ENCODE measurements around the gene REPIN1. TPM values are rescaled to one million over a fixed set of nuclear protein-coding genes. Genes with fewer than 3 reads are reported as not detected.

Gene REPIN1
- total RNA-seq, 2 experiments from 2014 or later: 54.7 to 55.1 TPM

- peaks cover 10% of the 10 kb centered on the region for H3K4me1 Mint-ChIP-seq
- H3K4me3 Mint-ChIP-seq: no peak overlapping the region
- peaks cover 4% of the 10 kb centered on the region for H3K27me3 Mint-ChIP-seq
- no peaks in the 10 kb centered on the region for H3K36me3 Mint-ChIP-seq
- no peaks in the 10 kb centered on the region for H3K9me3 Mint-ChIP-seq
- H3K27ac Mint-ChIP-seq: no peak overlapping the region
- DNase-seq: no peak
Observed at GRCh38 chr7:150417239-150417638, 48.6 kb downstream of the REPIN1 start.

- peaks cover 4% of the 10 kb centered on the region for H3K27me3 Mint-ChIP-seq
- peaks cover 10% of the 10 kb centered on the region for H3K4me1 Mint-ChIP-seq
- no peak for DNase-seq
- no peaks in the 10 kb centered on the region for H3K9me3 Mint-ChIP-seq
- H3K27ac Mint-ChIP-seq: no peak overlapping the region
- no peaks in the 10 kb centered on the region for H3K36me3 Mint-ChIP-seq
- H3K4me3 Mint-ChIP-seq: no peak overlapping the region
Observed at GRCh38 chr7:150417863-150418262, 49.2 kb downstream of the REPIN1 start.

- Mint-ChIP-seq H3K4me3 (no peak overlapping the region), H3K36me3 (no peaks in the 10 kb centered on the region), H3K27me3 (peaks cover 4% of the 10 kb centered on the region), H3K27ac (no peak overlapping the region), H3K9me3 (no peaks in the 10 kb centered on the region), H3K4me1 (peaks cover 10% of the 10 kb centered on the region)
- no peak for DNase-seq
Observed at GRCh38 chr7:150420242-150420641, 51.6 kb downstream of the REPIN1 start.

GRCh38 chr7:150420987-150421674 lies 52.5 kb downstream of the REPIN1 start:
- H3K27me3 Mint-ChIP-seq: peaks cover 4% of the 10 kb centered on the region
- H3K4me3 Mint-ChIP-seq: peak overlapping the region; percentile 37
- no peaks in the 10 kb centered on the region for H3K36me3 Mint-ChIP-seq
- peak; percentile 80 for DNase-seq
- H3K27ac Mint-ChIP-seq: no peak overlapping the region
- H3K4me1 Mint-ChIP-seq: peaks cover 10% of the 10 kb centered on the region
- H3K9me3 Mint-ChIP-seq: no peaks in the 10 kb centered on the region

GRCh38 chr7:150421831-150422230 lies 53.2 kb downstream of the REPIN1 start:
- Mint-ChIP-seq H3K4me1 (peaks cover 10% of the 10 kb centered on the region), H3K9me3 (no peaks in the 10 kb centered on the region), H3K27ac (no peak overlapping the region), H3K4me3 (no peak overlapping the region), H3K36me3 (no peaks in the 10 kb centered on the region), H3K27me3 (peaks cover 4% of the 10 kb centered on the region)
- no peak for DNase-seq

Other genes starting within 250 kb of the REPIN1 start
- gene LRRC61, start 45.5 kb upstream of the REPIN1 start, total RNA-seq: 10 to 100 TPM; 23.5 to 26.1 TPM
- gene ACTR3C, start 45.3 kb upstream of the REPIN1 start, total RNA-seq: 1 to 10 TPM; 2.8 to 3.4 TPM
- not detected for gene RARRES2, start 27.2 kb upstream of the REPIN1 start, total RNA-seq
- 1 to 10 TPM; 3.7 to 4.0 TPM for gene ZNF775, start 10.5 kb downstream of the REPIN1 start, total RNA-seq
- gene GIMAP8, start 81.8 kb downstream of the REPIN1 start, total RNA-seq: 10 to 100 TPM; 11.1 to 11.9 TPM
- gene GIMAP7, start 146.1 kb downstream of the REPIN1 start, total RNA-seq: 10 to 100 TPM; 36.1 to 37.9 TPM
- gene GIMAP4, start 198.6 kb downstream of the REPIN1 start, total RNA-seq: 10 to 100 TPM; 72.0 to 72.7 TPM

Data from activated naive CD8-positive, alpha-beta T cell treated with anti-CD3 and anti-CD28 coated beads for 36 hours (primary cell).